ENCODE results near the gene ERI2. TPM values are rescaled to one million over a fixed set of nuclear protein-coding genes. Genes with fewer than 3 reads are reported as not detected.

The ERI2 gene
- total RNA-seq, 1 donor from 2014 or later = 9.8 TPM

- no peak overlapping the region for H3K27ac ChIP-seq (replicated peaks)
- intact Hi-C loops (cut with micrococcal nuclease) = no loop called here
- DNase-seq = no peak
- peaks cover 10% of the 10 kb centered on the region for H3K36me3 ChIP-seq
- H3K4me1 ChIP-seq = no peaks in the 10 kb centered on the region
- TF ChIP-seq, protein P1, sequence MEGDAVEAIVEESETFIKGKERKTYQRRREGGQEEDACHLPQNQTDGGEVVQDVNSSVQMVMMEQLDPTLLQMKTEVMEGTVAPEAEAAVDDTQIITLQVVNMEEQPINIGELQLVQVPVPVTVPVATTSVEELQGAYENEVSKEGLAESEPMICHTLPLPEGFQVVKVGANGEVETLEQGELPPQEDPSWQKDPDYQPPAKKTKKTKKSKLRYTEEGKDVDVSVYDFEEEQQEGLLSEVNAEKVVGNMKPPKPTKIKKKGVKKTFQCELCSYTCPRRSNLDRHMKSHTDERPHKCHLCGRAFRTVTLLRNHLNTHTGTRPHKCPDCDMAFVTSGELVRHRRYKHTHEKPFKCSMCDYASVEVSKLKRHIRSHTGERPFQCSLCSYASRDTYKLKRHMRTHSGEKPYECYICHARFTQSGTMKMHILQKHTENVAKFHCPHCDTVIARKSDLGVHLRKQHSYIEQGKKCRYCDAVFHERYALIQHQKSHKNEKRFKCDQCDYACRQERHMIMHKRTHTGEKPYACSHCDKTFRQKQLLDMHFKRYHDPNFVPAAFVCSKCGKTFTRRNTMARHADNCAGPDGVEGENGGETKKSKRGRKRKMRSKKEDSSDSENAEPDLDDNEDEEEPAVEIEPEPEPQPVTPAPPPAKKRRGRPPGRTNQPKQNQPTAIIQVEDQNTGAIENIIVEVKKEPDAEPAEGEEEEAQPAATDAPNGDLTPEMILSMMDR (IDR thresholded peaks at IDR 0.05; ENCODE audit: borderline replicate concordance) = no peak
- no peak overlapping the region for H3K4me3 ChIP-seq
- no peaks in the 10 kb centered on the region for H3K27me3 ChIP-seq (ENCODE audit: low read depth)
- no peaks in the 10 kb centered on the region for H3K9me3 ChIP-seq (replicated peaks)
Observed at GRCh38 chr16:20791923-20792612, 14.2 kb downstream of the ERI2 start.

DNA sequence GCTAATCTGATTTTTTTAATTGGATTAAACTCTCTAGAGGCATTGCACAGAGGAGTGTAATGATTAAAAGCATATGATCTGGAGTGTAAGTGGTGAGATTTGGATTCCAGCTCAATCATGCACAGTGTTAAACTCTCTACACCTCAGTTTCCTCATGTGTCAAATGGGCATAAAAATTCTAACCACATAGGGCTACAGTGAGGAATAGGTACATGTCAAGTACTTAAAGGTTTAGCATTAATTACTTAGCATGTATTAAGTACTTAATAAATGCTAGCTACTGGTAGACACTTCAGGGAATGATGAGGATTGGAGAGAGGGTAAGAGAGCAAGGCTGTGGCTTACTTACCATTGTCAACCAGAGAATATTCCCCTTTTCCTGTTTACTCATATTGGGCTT, 17.1 kb downstream of the ERI2 start:
- no peaks in the 10 kb centered on the region for H3K36me3 ChIP-seq
- TF ChIP-seq, protein P1 (IDR thresholded peaks at IDR 0.05; ENCODE audit: borderline replicate concordance) = no peak
- intact Hi-C loops (cut with micrococcal nuclease) = no loop called here
- DNase-seq = no peak
- no peak overlapping the region for H3K27ac ChIP-seq (replicated peaks)
- no peak overlapping the region for H3K4me3 ChIP-seq
- H3K9me3 ChIP-seq (replicated peaks) = no peaks in the 10 kb centered on the region
- H3K27me3 ChIP-seq (ENCODE audit: low read depth) = no peaks in the 10 kb centered on the region
- H3K4me1 ChIP-seq = no peaks in the 10 kb centered on the region

GRCh38 chr16:20784204-20784603, 22.1 kb downstream of the ERI2 start:
- TF ChIP-seq, protein P1 (IDR thresholded peaks at IDR 0.05; ENCODE audit: borderline replicate concordance) = no peak
- H3K27ac ChIP-seq (replicated peaks) = no peak overlapping the region
- intact Hi-C loops (cut with micrococcal nuclease) = no loop called here

GRCh38 chr16:20782470-20782869, 23.8 kb downstream of the ERI2 start:
- intact Hi-C loops (cut with micrococcal nuclease) = no loop called here
- peaks cover 13% of the 10 kb centered on the region for H3K36me3 ChIP-seq
- TF ChIP-seq, protein P1 (IDR thresholded peaks at IDR 0.05; ENCODE audit: borderline replicate concordance) = no peak
- H3K4me1 ChIP-seq = no peaks in the 10 kb centered on the region
- H3K9me3 ChIP-seq (replicated peaks) = no peaks in the 10 kb centered on the region
- no peak for DNase-seq
- H3K4me3 ChIP-seq = no peak overlapping the region
- H3K27me3 ChIP-seq (ENCODE audit: low read depth) = no peaks in the 10 kb centered on the region
- H3K27ac ChIP-seq (replicated peaks) = no peak overlapping the region

More at GRCh38 chr16:20784204-20784603, 22.1 kb downstream of the ERI2 start:
- DNase-seq = no peak
- Histone ChIP-seq H3K4me1 (no peaks in the 10 kb centered on the region), H3K9me3 (replicated peaks) (no peaks in the 10 kb centered on the region), H3K36me3 (peaks cover 10% of the 10 kb centered on the region), H3K27me3 (ENCODE audit: low read depth) (no peaks in the 10 kb centered on the region), H3K4me3 (no peak overlapping the region)

GRCh38 chr16:20781697-20782096, 24.6 kb downstream of the ERI2 start:
- H3K36me3 ChIP-seq = peaks cover 13% of the 10 kb centered on the region
- H3K4me3 ChIP-seq = no peak overlapping the region
- no peak for DNase-seq
- H3K9me3 ChIP-seq (replicated peaks) = no peaks in the 10 kb centered on the region
- TF ChIP-seq, protein P1 (IDR thresholded peaks at IDR 0.05; ENCODE audit: borderline replicate concordance) = no peak
- intact Hi-C loops (cut with micrococcal nuclease) = no loop called here
- H3K27me3 ChIP-seq (ENCODE audit: low read depth) = no peaks in the 10 kb centered on the region
- no peaks in the 10 kb centered on the region for H3K4me1 ChIP-seq
- H3K27ac ChIP-seq (replicated peaks) = no peak overlapping the region
